Urinary bladder (tissue), 4 donors: ENCODE measurements around the gene CYP4F12. TPM values are rescaled to one million over a fixed set of nuclear protein-coding genes. Genes with fewer than 3 reads are reported as not detected.
"Not testable (repeated sequence)": the region's sequence is repeated elsewhere in the genome, so short reads cannot be mapped to it uniquely, and the experiment has no call there.

Experiments used
- DNase-seq: peaks from one replicate; pipeline ENCODE4 v3.0.0-alpha.2; 2015; ENCODE audit errors: extremely low spot score
- H3K27ac ChIP-seq: one replicate; pipeline ENCODE4 v1.5.1; 2013; ENCODE audit warnings: low read depth, mild to moderate bottlenecking, moderate library complexity
- H3K36me3 ChIP-seq: one replicate; pipeline ENCODE4 v1.6.1; 2013; ENCODE audit warnings: mild to moderate bottlenecking, moderate library complexity; ENCODE audit not compliant: insufficient read depth
- H3K4me1 ChIP-seq: one replicate; pipeline ENCODE4 v1.6.1; 2013; ENCODE audit warnings: mild to moderate bottlenecking, moderate library complexity; ENCODE audit not compliant: insufficient read depth
- H3K4me3 ChIP-seq: one replicate; pipeline ENCODE4 v1.5.1; 2013; ENCODE audit warnings: low read depth, low read length
- whole genome bisulfite sequencing: extraction: QIAGEN DNeasy Blood & Tissue Kit; methylation state at CpG from one replicate; pipeline ENCODE4 v1.1.7; 2013; 5-methylcytosine and 5-hydroxymethylcytosine counted together
- polyA plus RNA-seq: library from polyadenylated mRNA; stranded (reverse); fragments of 200-250 nt; gene quantifications from one replicate; pipeline ENCODE4 v1.2.3, GENCODE V29; 2013
- total RNA-seq: library from RNA; depleted of rRNA; stranded (reverse); fragments of >200 nt; gene quantifications from one replicate; pipeline ENCODE4 v1.2.3, GENCODE V29; 2014
- donor health status: healthy with polysubstance abuse.
- donor health status: healthy.

The CYP4F12 gene
- total and polyA plus RNA-seq, 2 donors: 30.3 to 31.0 TPM

- H3K4me3 ChIP-seq: no peak overlapping the region
- 64% methylated on average over 3 of the region's 3 CpGs for WGBS
- H3K36me3 ChIP-seq: no peaks in the 10 kb centered on the region
- DNase-seq: no peak
- no peaks in the 10 kb centered on the region for H3K4me1 ChIP-seq
- H3K27ac ChIP-seq: no peak overlapping the region
Observed at GRCh38 chr19:15669440-15669839, 3.4 kb upstream of the CYP4F12 start.

- WGBS: 69% methylated on average over 4 of the region's 4 CpGs
- H3K27ac ChIP-seq: no peak overlapping the region
- DNase-seq: no peak
- H3K4me3 ChIP-seq: no peak overlapping the region
- no peaks in the 10 kb centered on the region for H3K36me3 ChIP-seq
- no peaks in the 10 kb centered on the region for H3K4me1 ChIP-seq
Observed at GRCh38 chr19:15669891-15670290, 3.0 kb upstream of the CYP4F12 start.

- Histone ChIP-seq H3K4me3 (no peak overlapping the region), H3K4me1 (no peaks in the 10 kb centered on the region), H3K36me3 (no peaks in the 10 kb centered on the region), H3K27ac (no peak overlapping the region)
- DNase-seq: no peak
- 74% methylated on average over 5 of the region's 5 CpGs for WGBS
Observed at GRCh38 chr19:15671237-15671821, 1.6 kb upstream of the CYP4F12 start.

GRCh38 chr19:15671891-15672579 lies 852 bp upstream of the CYP4F12 start:
- Histone ChIP-seq H3K4me1 (no peaks in the 10 kb centered on the region), H3K4me3 (no peak overlapping the region), H3K36me3 (no peaks in the 10 kb centered on the region), H3K27ac (peak overlapping the region; percentile 84)
- WGBS: 39% methylated on average over 10 of the region's 10 CpGs
- DNase-seq: no peak

- DNase-seq: no peak
- Histone ChIP-seq H3K27ac (peak overlapping the region; percentile 84), H3K4me3 (peak overlapping the region; percentile 12)
Observed at GRCh38 chr19:15673176-15673654, 328 bp downstream of the CYP4F12 start.

GRCh38 chr19:15675560-15675959 lies 2.7 kb downstream of the CYP4F12 start:
- Histone ChIP-seq H3K27ac (no peak overlapping the region), H3K36me3 (no peaks in the 10 kb centered on the region), H3K4me3 (no peak overlapping the region), H3K4me1 (no peaks in the 10 kb centered on the region)
- no peak for DNase-seq
- 17% methylated on average over 3 of the region's 3 CpGs for WGBS

More at GRCh38 chr19:15673176-15673654, 328 bp downstream of the CYP4F12 start:
- 16% methylated on average over 9 of the region's 9 CpGs for WGBS
- Histone ChIP-seq H3K36me3 (no peaks in the 10 kb centered on the region), H3K4me1 (no peaks in the 10 kb centered on the region)

- no peaks in the 10 kb centered on the region for H3K4me1 ChIP-seq
- no peak overlapping the region for H3K27ac ChIP-seq
- 23% methylated on average over 4 of the region's 4 CpGs for WGBS
- H3K36me3 ChIP-seq: no peaks in the 10 kb centered on the region
- no peak overlapping the region for H3K4me3 ChIP-seq
- no peak for DNase-seq
Observed at GRCh38 chr19:15679089-15679488, 6.2 kb downstream of the CYP4F12 start.

GRCh38 chr19:15679865-15680264 lies 7.0 kb downstream of the CYP4F12 start:
- not testable (repeated sequence) for H3K4me1 ChIP-seq, DNase-seq, H3K27ac ChIP-seq, H3K4me3 ChIP-seq, H3K36me3 ChIP-seq
- WGBS: 73% methylated on average over 4 of the region's 4 CpGs

GRCh38 chr19:15680478-15681322 lies 7.8 kb downstream of the CYP4F12 start:
- Histone ChIP-seq H3K4me1 (no peaks in the 10 kb centered on the region), H3K27ac (no peak overlapping the region), H3K36me3 (peaks cover 4% of the 10 kb centered on the region), H3K4me3 (no peak overlapping the region)
- WGBS: 62% methylated on average over 8 of the region's 8 CpGs
- no peak for DNase-seq

- Histone ChIP-seq H3K4me3 (no peak overlapping the region), H3K36me3 (peaks cover 6% of the 10 kb centered on the region), H3K4me1 (no peaks in the 10 kb centered on the region), H3K27ac (no peak overlapping the region)
- WGBS: 86% methylated on average over 10 of the region's 10 CpGs
- no peak for DNase-seq
Observed at GRCh38 chr19:15683411-15683810, 10.5 kb downstream of the CYP4F12 start.

GRCh38 chr19:15684828-15685227 lies 11.9 kb downstream of the CYP4F12 start:
- Histone ChIP-seq H3K4me3 (no peak overlapping the region), H3K27ac (no peak overlapping the region), H3K36me3 (peaks cover 6% of the 10 kb centered on the region), H3K4me1 (no peaks in the 10 kb centered on the region)
- DNase-seq: no peak
- WGBS: 52% methylated on average over 9 of the region's 9 CpGs

- no peak for DNase-seq
- Histone ChIP-seq H3K36me3 (peaks cover 1% of the 10 kb centered on the region), H3K27ac (no peak overlapping the region), H3K4me1 (peaks cover 1% of the 10 kb centered on the region), H3K4me3 (no peak overlapping the region)
- 81% methylated on average over 19 of the region's 19 CpGs for WGBS
Observed at GRCh38 chr19:15696654-15697194, 23.8 kb downstream of the CYP4F12 start.

GRCh38 chr19:15701757-15702533 lies 29.1 kb downstream of the CYP4F12 start:
- DNase-seq: no peak
- Histone ChIP-seq H3K4me1 (peaks cover 1% of the 10 kb centered on the region), H3K4me3 (no peak overlapping the region), H3K36me3 (no peaks in the 10 kb centered on the region), H3K27ac (peak overlapping the region; percentile 24)
- 57% methylated on average over 4 of the region's 4 CpGs for WGBS
